ENCODE measurements around the gene RFWD3.
A peak's percentile ranks its signal among the peaks of the same experiment; 100 is the strongest.

RFWD3 gene

DNA sequence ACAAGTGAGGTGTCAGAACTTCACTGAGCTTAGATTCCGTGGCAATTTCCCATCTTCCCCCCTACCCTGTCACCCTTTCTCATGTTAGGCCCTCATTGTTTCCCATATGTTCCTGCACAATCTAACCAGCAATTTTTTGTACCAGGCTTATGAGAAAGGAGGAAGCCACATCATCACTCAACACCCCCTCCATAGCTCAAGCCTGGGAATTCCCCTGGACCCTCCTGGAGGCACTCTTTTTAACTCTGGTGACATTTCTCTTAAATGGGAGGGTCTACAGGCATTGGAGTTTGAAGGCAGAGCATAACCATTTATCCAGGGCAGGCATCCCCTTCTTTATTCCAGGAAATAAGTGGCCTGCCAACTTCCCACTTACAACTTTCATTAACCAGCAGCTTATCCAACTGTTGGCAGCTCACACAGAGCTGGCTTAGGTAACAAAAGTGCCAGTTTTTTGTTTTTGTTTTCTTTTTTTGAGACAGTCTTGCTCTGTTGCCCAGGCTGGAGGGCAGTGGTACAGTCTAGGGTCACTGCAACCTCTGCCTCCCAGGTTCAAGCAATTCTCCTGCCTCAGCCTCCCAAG lies 49.4 kb downstream of the RFWD3 start:
- TF ChIP-seq CTCF (IDR thresholded peaks at IDR 0.05) = no peak
- no peak overlapping the region for H3K27ac ChIP-seq
- H3K4me2 ChIP-seq (ENCODE audit: low read length) = no peak overlapping the region
- H3K9ac ChIP-seq = no peak overlapping the region
- no peak overlapping the region for H2AFZ ChIP-seq
- H3K4me3 ChIP-seq (ENCODE audit: low read depth, low read length) = no peak overlapping the region
- H3K27me3 ChIP-seq (ENCODE audit: control insufficient read depth, insufficient read depth, low read length) = no peaks in the 10 kb centered on the region
- no peaks in the 10 kb centered on the region for H3K9me3 ChIP-seq (ENCODE audit: control insufficient read depth, low read length)
- no peaks in the 10 kb centered on the region for H3K36me3 ChIP-seq (ENCODE audit: control insufficient read depth, insufficient read depth, low read length)
- no peaks in the 10 kb centered on the region for H3K4me1 ChIP-seq
- H3K79me2 ChIP-seq = no peaks in the 10 kb centered on the region

DNA sequence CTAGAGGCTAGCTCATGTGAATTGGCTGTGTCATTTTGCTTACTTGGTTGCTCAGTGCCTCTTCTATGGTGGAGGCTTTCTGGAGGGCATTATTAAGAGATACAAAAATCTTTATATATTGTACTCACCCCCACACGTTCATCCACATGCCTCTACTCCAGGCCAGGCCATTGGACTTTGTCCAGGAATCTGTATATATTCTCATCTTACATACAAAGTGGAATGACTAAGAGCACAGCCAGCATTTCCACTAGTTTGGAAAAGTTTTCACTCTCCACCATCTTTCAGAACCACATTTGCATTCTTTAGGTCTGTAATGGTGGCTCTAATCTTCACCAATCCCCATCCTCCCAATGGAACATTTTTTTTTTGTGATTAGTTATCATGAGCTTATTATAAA lies 55.0 kb downstream of the RFWD3 start:
- no peak overlapping the region for H3K4me2 ChIP-seq (ENCODE audit: low read length)
- no peaks in the 10 kb centered on the region for H3K36me3 ChIP-seq (ENCODE audit: control insufficient read depth, insufficient read depth, low read length)
- H3K9ac ChIP-seq = no peak overlapping the region
- no peak overlapping the region for H3K27ac ChIP-seq
- no peaks in the 10 kb centered on the region for H3K27me3 ChIP-seq (ENCODE audit: control insufficient read depth, insufficient read depth, low read length)
- H2AFZ ChIP-seq = no peak overlapping the region
- H3K9me3 ChIP-seq (ENCODE audit: control insufficient read depth, low read length) = no peaks in the 10 kb centered on the region
- H3K4me1 ChIP-seq = peaks cover 16% of the 10 kb centered on the region
- TF ChIP-seq CTCF (IDR thresholded peaks at IDR 0.05) = no peak
- no peak overlapping the region for H3K4me3 ChIP-seq (ENCODE audit: low read depth, low read length)
- no peaks in the 10 kb centered on the region for H3K79me2 ChIP-seq

DNA sequence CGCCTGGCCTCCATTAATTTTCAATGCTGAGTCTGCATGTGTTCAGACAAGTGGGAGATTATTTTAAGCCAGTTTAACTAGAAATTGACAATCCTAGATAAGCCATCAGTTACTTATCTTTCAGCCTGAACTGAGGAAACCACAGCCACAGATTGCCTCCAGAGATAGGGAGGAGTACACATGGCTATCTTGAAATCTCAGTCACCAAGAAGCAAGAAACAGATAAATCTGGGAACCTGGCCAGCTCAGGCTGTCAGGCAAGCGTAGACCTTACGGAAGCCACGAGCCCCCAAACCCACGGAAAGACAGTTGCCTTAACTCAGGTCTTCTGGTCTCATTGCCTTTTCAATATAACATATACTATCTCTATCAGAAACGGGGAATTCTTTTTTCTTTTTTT lies 57.7 kb downstream of the RFWD3 start:
- Histone ChIP-seq H3K4me2 (ENCODE audit: low read length) (no peak overlapping the region), H3K4me3 (ENCODE audit: low read depth, low read length) (no peak overlapping the region), H3K27ac (peak overlapping the region; percentile 86), H3K9ac (no peak overlapping the region), H3K79me2 (peaks cover 20% of the 10 kb centered on the region), H3K9me3 (ENCODE audit: control insufficient read depth, low read length) (no peaks in the 10 kb centered on the region), H3K36me3 (ENCODE audit: control insufficient read depth, insufficient read depth, low read length) (no peaks in the 10 kb centered on the region), H3K4me1 (peaks cover 24% of the 10 kb centered on the region), H2AFZ (no peak overlapping the region), H3K27me3 (ENCODE audit: control insufficient read depth, insufficient read depth, low read length) (no peaks in the 10 kb centered on the region)
- TF ChIP-seq CTCF (IDR thresholded peaks at IDR 0.05) = no peak

GRCh38 chr16:74608381-74608780 lies 58.3 kb downstream of the RFWD3 start:
- TF ChIP-seq CTCF (IDR thresholded peaks at IDR 0.05) = no peak
- Histone ChIP-seq H3K9me3 (ENCODE audit: control insufficient read depth, low read length) (no peaks in the 10 kb centered on the region), H3K4me1 (peaks cover 24% of the 10 kb centered on the region), H3K79me2 (peaks cover 21% of the 10 kb centered on the region), H3K27me3 (ENCODE audit: control insufficient read depth, insufficient read depth, low read length) (no peaks in the 10 kb centered on the region), H2AFZ (peak overlapping the region; percentile 94), H3K27ac (peak overlapping the region; percentile 86), H3K36me3 (ENCODE audit: control insufficient read depth, insufficient read depth, low read length) (no peaks in the 10 kb centered on the region), H3K4me3 (ENCODE audit: low read depth, low read length) (no peak overlapping the region), H3K4me2 (ENCODE audit: low read length) (no peak overlapping the region), H3K9ac (no peak overlapping the region)

GRCh38 chr16:74607962-74608356 lies 58.7 kb downstream of the RFWD3 start:
- H3K4me1 ChIP-seq = peaks cover 24% of the 10 kb centered on the region
- H3K36me3 ChIP-seq (ENCODE audit: control insufficient read depth, insufficient read depth, low read length) = no peaks in the 10 kb centered on the region
- H3K79me2 ChIP-seq = peaks cover 24% of the 10 kb centered on the region
- H3K27me3 ChIP-seq (ENCODE audit: control insufficient read depth, insufficient read depth, low read length) = no peaks in the 10 kb centered on the region
- H3K9me3 ChIP-seq (ENCODE audit: control insufficient read depth, low read length) = no peaks in the 10 kb centered on the region
- no peak overlapping the region for H3K9ac ChIP-seq
- H2AFZ ChIP-seq = peak overlapping the region; percentile 94
- peak overlapping the region; percentile 86 for H3K27ac ChIP-seq
- TF ChIP-seq CTCF (IDR thresholded peaks at IDR 0.05) = no peak
- no peak overlapping the region for H3K4me2 ChIP-seq (ENCODE audit: low read length)
- no peak overlapping the region for H3K4me3 ChIP-seq (ENCODE audit: low read depth, low read length)
